Liver (tissue), 9 donors: ENCODE measurements around the gene MMEL1. TPM values are rescaled to one million over a fixed set of nuclear protein-coding genes. Genes with fewer than 3 reads are reported as not detected.

ENCODE experiments used
- DNase-seq: peaks from one replicate; pipeline ENCODE4 v3.0.0-alpha.2; 2017; ENCODE audit warnings: low spot score
- H3K27ac ChIP-seq, 2 donors: one replicate each; pipeline ENCODE4 v1.7.0; 2013; ENCODE audit warnings: inconsistent platforms in 2 of 2, low read length in 2 of 2, control low read depth in 1 of 2, low read depth in 1 of 2, mild to moderate bottlenecking in 1 of 2
- H3K27me3 ChIP-seq, 4 donors: one replicate each; pipeline versions ENCODE4 v1.6.1 to v1.7.0; 2013; ENCODE audit warnings: low read length in 3 of 4, inconsistent platforms in 1 of 4, mild to moderate bottlenecking in 1 of 4, moderate library complexity in 1 of 4; ENCODE audit not compliant: control insufficient read depth in 4 of 4, insufficient read depth in 4 of 4
- H3K36me3 ChIP-seq, 4 donors: one replicate each; pipeline versions ENCODE4 v1.6.1 to v1.7.0; 2013; ENCODE audit warnings: low read length in 3 of 4, mild to moderate bottlenecking in 3 of 4, low read depth in 1 of 4, moderate library complexity in 1 of 4; ENCODE audit not compliant: control insufficient read depth in 4 of 4, insufficient read depth in 3 of 4
- H3K4me1 ChIP-seq, 4 donors: one replicate each; pipeline versions ENCODE4 v1.6.1 to v1.7.0; 2013; ENCODE audit warnings: low read length in 3 of 4, mild to moderate bottlenecking in 3 of 4, moderate library complexity in 1 of 4; ENCODE audit not compliant: control insufficient read depth in 4 of 4, insufficient read depth in 4 of 4
- H3K4me3 ChIP-seq, 3 donors: one replicate each; pipeline versions ENCODE4 v1.6.1 to v1.7.0; 2013; ENCODE audit warnings: low read length in 3 of 3, control low read depth in 1 of 3, low read depth in 1 of 3, mild to moderate bottlenecking in 1 of 3
- H3K9ac ChIP-seq, 2 donors: one replicate each; pipeline ENCODE4 v1.7.0; 2013; ENCODE audit warnings: low read length in 2 of 2, mild to moderate bottlenecking in 2 of 2, moderate library complexity in 2 of 2, control low read depth in 1 of 2, low read depth in 1 of 2
- H3K9me3 ChIP-seq, 4 donors: one replicate each; pipeline versions ENCODE4 v1.6.1 to v1.7.0; 2013; ENCODE audit warnings: low read length in 3 of 4; ENCODE audit not compliant: control insufficient read depth in 4 of 4
- EGR1 ChIP-seq, 2 donors: IDR thresholded peaks; 2 replicates each; pipeline ENCODE4 v1.6.1; 2016 to 2018; ENCODE audit warnings: antibody characterized with exemption in 2 of 2, low read depth in 2 of 2
- FOXA1 ChIP-seq: IDR thresholded peaks from 2 replicates; pipeline ENCODE4 v1.6.1; 2016; ENCODE audit warnings: antibody characterized with exemption
- FOXA2 ChIP-seq: IDR thresholded peaks from 2 replicates; pipeline ENCODE4 v1.6.1; 2016; ENCODE audit warnings: antibody characterized with exemption
- RAD21 ChIP-seq, 2 donors: IDR thresholded peaks; 2 replicates each; pipeline ENCODE4 v1.6.1; 2016; ENCODE audit warnings: antibody characterized with exemption in 2 of 2, mild to moderate bottlenecking in 2 of 2
- RXRA ChIP-seq, 2 donors: IDR thresholded peaks; 2 replicates each; pipeline ENCODE4 v1.6.1; 2017 to 2018; ENCODE audit warnings: antibody characterized with exemption in 2 of 2, mild to moderate bottlenecking in 1 of 2
- SP1 ChIP-seq: IDR thresholded peaks from 2 replicates; pipeline ENCODE4 v1.6.1; 2018; ENCODE audit warnings: antibody characterized with exemption, mild to moderate bottlenecking
- WGBS: extraction: QIAGEN DNeasy Blood & Tissue Kit; methylation state at CpG from one replicate; pipeline ENCODE4 v1.1.7; 2013; 5-methylcytosine and 5-hydroxymethylcytosine counted together
- polyA plus RNA-seq, 2 donors: library from polyadenylated mRNA; stranded (reverse) in 1 of 2; unstranded in 1 of 2; fragments of 200-250 nt in 1 of 2; fragments of >200 nt in 1 of 2; fragmentation: Nextera tagmentation in 1 of 2; extraction: Ambion mirVana in 1 of 2; gene quantifications; one replicate each; pipeline versions ENCODE4 v1.2.1 to v1.2.3, GENCODE V29; 2013 to 2015
- total RNA-seq, 2 donors: library from RNA; depleted of rRNA; stranded (reverse); fragments of >200 nt; gene quantifications; one replicate each; pipeline ENCODE4 v1.2.3, GENCODE V29; 2014
- TF ChIP-seq, protein P1 (sequence below): IDR thresholded peaks from 2 replicates; pipeline ENCODE4 v1.6.1; 2016; ENCODE audit warnings: antibody characterized with exemption, mild to moderate bottlenecking
- TF ChIP-seq, protein P2 (sequence below): IDR thresholded peaks from 2 replicates; pipeline ENCODE4 v1.6.1; 2016; ENCODE audit warnings: antibody characterized with exemption
- donor health status: healthy.
- donor health status: healthy.
- donor health status: healthy.
- donor health status: healthy.
- donor health status: healthy.

Gene MMEL1
- total and polyA plus RNA-seq, 4 donors: under 0.01 to 0.42 TPM; not detected in 2

DNA sequence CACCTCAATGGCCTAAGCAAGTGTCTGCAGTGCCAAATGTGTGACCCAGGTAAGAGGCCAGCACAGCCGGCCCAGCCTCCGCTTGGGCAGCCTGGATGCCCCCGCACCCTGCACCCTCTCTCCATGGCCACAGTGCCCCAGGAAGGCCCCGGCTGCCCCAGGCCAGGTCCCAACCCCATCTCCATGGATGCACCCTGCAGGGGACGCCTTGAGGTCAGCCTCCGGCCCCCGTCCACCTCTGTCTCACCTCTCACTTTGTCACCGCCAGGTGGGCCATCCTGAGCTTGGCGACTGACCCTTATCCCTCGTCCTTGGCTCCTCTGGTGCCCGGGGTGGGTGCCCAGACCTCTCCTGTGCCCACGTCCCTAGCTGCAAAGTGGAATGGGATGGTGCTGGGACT lies 74.4 kb downstream of the MMEL1 start (continued):
- TF ChIP-seq, protein P1, sequence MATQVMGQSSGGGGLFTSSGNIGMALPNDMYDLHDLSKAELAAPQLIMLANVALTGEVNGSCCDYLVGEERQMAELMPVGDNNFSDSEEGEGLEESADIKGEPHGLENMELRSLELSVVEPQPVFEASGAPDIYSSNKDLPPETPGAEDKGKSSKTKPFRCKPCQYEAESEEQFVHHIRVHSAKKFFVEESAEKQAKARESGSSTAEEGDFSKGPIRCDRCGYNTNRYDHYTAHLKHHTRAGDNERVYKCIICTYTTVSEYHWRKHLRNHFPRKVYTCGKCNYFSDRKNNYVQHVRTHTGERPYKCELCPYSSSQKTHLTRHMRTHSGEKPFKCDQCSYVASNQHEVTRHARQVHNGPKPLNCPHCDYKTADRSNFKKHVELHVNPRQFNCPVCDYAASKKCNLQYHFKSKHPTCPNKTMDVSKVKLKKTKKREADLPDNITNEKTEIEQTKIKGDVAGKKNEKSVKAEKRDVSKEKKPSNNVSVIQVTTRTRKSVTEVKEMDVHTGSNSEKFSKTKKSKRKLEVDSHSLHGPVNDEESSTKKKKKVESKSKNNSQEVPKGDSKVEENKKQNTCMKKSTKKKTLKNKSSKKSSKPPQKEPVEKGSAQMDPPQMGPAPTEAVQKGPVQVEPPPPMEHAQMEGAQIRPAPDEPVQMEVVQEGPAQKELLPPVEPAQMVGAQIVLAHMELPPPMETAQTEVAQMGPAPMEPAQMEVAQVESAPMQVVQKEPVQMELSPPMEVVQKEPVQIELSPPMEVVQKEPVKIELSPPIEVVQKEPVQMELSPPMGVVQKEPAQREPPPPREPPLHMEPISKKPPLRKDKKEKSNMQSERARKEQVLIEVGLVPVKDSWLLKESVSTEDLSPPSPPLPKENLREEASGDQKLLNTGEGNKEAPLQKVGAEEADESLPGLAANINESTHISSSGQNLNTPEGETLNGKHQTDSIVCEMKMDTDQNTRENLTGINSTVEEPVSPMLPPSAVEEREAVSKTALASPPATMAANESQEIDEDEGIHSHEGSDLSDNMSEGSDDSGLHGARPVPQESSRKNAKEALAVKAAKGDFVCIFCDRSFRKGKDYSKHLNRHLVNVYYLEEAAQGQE: no peak
- TF ChIP-seq RXRA (IDR thresholded peaks at IDR 0.05) (no peak), FOXA1 (no peak), SP1 (no peak), EGR1 (IDR thresholded peaks at IDR 0.05; ENCODE audit: low read depth in 2 of 2) (no peak)
- TF ChIP-seq, protein P2, sequence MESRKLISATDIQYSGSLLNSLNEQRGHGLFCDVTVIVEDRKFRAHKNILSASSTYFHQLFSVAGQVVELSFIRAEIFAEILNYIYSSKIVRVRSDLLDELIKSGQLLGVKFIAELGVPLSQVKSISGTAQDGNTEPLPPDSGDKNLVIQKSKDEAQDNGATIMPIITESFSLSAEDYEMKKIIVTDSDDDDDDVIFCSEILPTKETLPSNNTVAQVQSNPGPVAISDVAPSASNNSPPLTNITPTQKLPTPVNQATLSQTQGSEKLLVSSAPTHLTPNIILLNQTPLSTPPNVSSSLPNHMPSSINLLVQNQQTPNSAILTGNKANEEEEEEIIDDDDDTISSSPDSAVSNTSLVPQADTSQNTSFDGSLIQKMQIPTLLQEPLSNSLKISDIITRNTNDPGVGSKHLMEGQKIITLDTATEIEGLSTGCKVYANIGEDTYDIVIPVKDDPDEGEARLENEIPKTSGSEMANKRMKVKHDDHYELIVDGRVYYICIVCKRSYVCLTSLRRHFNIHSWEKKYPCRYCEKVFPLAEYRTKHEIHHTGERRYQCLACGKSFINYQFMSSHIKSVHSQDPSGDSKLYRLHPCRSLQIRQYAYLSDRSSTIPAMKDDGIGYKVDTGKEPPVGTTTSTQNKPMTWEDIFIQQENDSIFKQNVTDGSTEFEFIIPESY: no peak

DNA sequence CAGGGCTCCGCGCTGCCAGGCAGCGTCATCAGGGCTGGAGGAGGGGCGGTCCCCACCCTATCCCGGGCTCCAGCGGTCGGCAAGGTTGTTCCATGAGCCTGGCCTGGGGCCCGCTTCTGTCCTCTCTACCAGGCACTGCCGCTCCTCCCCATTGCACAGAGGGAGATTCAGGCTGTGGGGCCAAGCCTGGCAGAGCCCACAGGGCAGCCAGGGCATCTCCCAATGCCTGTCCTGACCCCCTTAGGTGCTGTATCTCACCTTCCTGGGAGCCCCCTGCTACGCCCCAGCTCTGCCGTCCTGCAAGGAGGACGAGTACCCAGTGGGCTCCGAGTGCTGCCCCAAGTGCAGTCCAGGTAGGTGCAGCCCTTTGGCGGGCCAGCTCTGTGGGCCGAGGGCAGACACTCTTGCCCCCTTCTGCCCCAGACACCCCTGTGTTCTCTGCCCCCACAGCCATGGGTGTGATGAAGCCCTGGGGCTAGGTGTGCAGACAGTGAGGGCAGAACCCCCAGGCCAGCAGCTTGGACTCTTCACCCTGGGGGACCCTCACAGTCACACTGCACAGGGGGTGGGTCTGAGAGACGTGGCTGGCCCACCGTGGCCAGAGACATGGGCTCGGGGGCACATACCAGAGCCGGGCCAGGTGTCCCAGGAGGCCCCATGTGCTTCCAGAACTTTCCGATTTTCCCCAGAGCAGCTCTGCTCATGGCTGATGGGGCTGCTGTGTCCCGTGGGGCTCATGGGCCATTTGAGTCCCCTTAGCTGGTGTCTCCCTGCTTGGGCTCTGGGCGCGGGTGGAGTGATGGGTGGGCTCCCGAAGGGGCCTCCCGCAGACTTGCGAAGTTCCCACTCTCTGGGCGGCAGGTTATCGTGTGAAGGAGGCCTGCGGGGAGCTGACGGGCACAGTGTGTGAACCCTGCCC lies 75.1 kb downstream of the MMEL1 start:
- peak overlapping the region; percentile 85 to 99 for H3K9ac ChIP-seq

More for the DNA sequence above, 75.1 kb downstream of the MMEL1 start:
- DNase-seq: no peak
- peak in 1 of 2 donors; percentile 15 for TF ChIP-seq RAD21 (IDR thresholded peaks at IDR 0.05)
- TF ChIP-seq FOXA2: no peak
- TF ChIP-seq SP1: peak; percentile 17
- TF ChIP-seq, protein P1: no peak
- no peak for TF ChIP-seq EGR1 (IDR thresholded peaks at IDR 0.05; ENCODE audit: low read depth in 2 of 2)
- no peaks in the 10 kb centered on the region for H3K27me3 ChIP-seq
- H3K27ac ChIP-seq: peak overlapping the region; percentile 83 to 96
- H3K4me3 ChIP-seq: peak overlapping the region; percentile 54 to 83 (median 71)
- 76% methylated on average over 30 of the region's 30 CpGs for WGBS
- no peaks in the 10 kb centered on the region for H3K9me3 ChIP-seq
- H3K4me1 ChIP-seq: peaks cover 7 to 27% (median 19%) of the 10 kb centered on the region in 4 donors
- peaks cover 8 to 25% (median 11%) of the 10 kb centered on the region in 4 donors for H3K36me3 ChIP-seq
